BJ (cell line): Measurements from ENCODE around the gene TGDS. TPM values are rescaled to one million over a fixed set of nuclear protein-coding genes. Genes with fewer than 3 reads are reported as not detected.

Experiments
- CTCF ChIA-PET: fragments of 350-600 bp; formaldehyde crosslinking; extraction: SDS; loops from one replicate; lab custom pipeline; 2021; ENCODE audit warnings: antibody characterized with exemption, inconsistent platforms; lab: Yijun Ruan, JAX
- POLR2A ChIA-PET: fragments of 300-600 bp; sonication (Branson Sonifier 250); formaldehyde crosslinking; extraction: SDS; loops from one replicate; lab custom pipeline; 2021; ENCODE audit warnings: antibody characterized with exemption; lab: Charles Lee
- DNase-seq: peaks from one replicate; pipeline ENCODE4 v3.0.0-alpha.2; 2011; ENCODE audit warnings: low read depth
- H3K27me3 ChIP-seq: 2 replicates; pipeline ENCODE4 v1.6.0; 2011; ENCODE audit warnings: low read length; ENCODE audit not compliant: control insufficient read depth, insufficient read depth
- H3K36me3 ChIP-seq: 2 replicates; pipeline ENCODE4 v1.5.1; 2011; ENCODE audit warnings: low read length; ENCODE audit not compliant: control insufficient read depth, insufficient read depth
- H3K4me3 ChIP-seq: 2 replicates; pipeline ENCODE4 v1.5.1; 2011; ENCODE audit warnings: low read depth, mild to moderate bottlenecking, control low read depth, low read length
- polyA plus RNA-seq: library from polyadenylated mRNA; depleted of rRNA; stranded (reverse); fragments of >200 nt; gene quantifications from 2 replicates; pipeline ENCODE4 v1.2.3, GENCODE V29; 2011
- TF ChIP-seq, protein P1 (sequence below): IDR thresholded peaks from 2 replicates; pipeline ENCODE4 v1.5.1; 2011; ENCODE audit warnings: low read depth, mild to moderate bottlenecking, control low read depth, inconsistent platforms, low read length, moderate library complexity; ENCODE audit not compliant: insufficient read depth

Gene TGDS
- polyA plus RNA-seq, 1 experiment: 5.9 TPM

DNA sequence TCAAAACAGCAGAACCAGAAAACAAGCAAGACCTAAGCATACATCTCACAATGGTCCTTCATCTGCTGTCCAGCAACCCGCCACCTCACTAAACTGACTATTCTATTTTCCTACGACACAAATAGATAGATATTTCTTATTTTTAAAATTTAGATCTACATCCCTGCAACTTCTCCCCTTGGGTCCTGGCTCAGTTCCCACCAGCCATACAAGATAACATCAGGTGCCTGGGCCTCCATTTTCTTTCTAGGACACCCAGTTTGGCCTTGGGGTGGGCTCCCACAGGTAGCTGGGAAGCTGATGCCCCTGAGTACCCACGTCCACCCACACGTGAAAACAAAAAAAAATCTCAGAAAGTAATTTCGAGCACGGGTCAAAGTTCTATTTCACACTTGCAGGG lies 47.6 kb downstream of the TGDS start:
- Histone ChIP-seq H3K36me3 (no peaks in the 10 kb centered on the region), H3K27me3 (no peaks in the 10 kb centered on the region), H3K4me3 (peak overlapping the region; percentile 72)
- TF ChIP-seq, protein P1, sequence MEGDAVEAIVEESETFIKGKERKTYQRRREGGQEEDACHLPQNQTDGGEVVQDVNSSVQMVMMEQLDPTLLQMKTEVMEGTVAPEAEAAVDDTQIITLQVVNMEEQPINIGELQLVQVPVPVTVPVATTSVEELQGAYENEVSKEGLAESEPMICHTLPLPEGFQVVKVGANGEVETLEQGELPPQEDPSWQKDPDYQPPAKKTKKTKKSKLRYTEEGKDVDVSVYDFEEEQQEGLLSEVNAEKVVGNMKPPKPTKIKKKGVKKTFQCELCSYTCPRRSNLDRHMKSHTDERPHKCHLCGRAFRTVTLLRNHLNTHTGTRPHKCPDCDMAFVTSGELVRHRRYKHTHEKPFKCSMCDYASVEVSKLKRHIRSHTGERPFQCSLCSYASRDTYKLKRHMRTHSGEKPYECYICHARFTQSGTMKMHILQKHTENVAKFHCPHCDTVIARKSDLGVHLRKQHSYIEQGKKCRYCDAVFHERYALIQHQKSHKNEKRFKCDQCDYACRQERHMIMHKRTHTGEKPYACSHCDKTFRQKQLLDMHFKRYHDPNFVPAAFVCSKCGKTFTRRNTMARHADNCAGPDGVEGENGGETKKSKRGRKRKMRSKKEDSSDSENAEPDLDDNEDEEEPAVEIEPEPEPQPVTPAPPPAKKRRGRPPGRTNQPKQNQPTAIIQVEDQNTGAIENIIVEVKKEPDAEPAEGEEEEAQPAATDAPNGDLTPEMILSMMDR: no peak
- CTCF ChIA-PET: no interaction called here
- no peak for DNase-seq
- POLR2A ChIA-PET: no interaction called here

DNA sequence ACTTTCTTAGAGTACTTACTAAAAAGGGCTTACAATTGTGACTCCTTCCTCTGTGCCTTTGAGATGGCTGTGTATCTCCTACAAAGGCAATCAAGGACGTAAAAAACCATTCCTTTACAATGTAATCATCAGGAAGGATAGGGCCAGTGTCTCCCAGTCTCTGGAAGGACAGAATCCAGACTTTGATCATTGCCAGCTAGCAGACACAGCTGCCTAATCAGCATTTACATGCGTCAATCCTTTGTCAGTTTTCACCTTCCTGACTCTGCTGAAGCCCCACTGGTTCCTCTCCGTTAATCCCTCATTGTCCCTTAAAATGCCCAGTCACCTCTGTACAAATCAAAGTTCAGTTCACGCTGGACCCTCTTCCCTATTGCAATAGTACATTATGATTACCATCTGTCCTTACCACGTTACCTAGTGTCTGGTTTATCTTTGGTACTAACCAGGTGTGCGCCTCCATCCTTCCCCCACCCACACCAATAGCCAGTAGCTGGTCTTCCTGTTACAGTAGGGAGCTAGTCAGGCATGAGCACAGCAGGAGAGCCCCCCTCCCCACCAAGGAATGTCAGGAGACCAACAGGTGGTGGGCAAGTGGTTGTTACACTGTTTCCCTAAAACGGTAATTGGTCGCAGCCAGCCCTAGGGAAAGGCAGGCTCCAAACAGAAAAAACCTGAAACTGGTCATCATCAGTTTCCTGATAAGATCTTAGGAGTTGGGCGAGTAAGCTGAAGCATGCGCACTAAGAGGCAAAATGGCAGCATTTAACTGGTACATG lies 49.7 kb downstream of the TGDS start:
- TF ChIP-seq, protein P1: no peak
- POLR2A ChIA-PET: no interaction called here
- Histone ChIP-seq H3K27me3 (no peaks in the 10 kb centered on the region), H3K4me3 (no peak overlapping the region), H3K36me3 (no peaks in the 10 kb centered on the region)
- CTCF ChIA-PET: no interaction called here
- DNase-seq: no peak

DNA sequence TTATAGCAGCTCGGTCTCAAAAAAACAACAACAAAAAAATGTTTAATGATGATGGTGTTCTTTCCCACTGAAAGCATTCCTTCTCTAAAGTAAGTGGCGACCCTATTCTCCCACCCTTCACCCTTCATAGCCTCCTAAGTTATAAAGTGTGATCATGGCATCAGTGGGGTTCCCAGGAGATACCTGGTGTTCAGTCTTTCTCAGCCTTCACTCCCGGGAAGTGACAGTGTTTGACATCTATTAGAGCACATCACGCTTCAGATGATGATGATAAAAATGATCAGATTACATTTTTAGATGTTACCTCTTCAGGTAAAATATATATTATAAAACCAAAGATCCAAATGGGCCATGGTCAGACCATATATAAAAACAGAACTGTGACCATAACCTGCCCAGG lies 51.0 kb downstream of the TGDS start:
- no peaks in the 10 kb centered on the region for H3K36me3 ChIP-seq
- TF ChIP-seq, protein P1: no peak
- no peak overlapping the region for H3K4me3 ChIP-seq
- ChIA-PET POLR2A (no interaction called here), CTCF (no interaction called here)
- H3K27me3 ChIP-seq: no peaks in the 10 kb centered on the region
- DNase-seq: no peak

DNA sequence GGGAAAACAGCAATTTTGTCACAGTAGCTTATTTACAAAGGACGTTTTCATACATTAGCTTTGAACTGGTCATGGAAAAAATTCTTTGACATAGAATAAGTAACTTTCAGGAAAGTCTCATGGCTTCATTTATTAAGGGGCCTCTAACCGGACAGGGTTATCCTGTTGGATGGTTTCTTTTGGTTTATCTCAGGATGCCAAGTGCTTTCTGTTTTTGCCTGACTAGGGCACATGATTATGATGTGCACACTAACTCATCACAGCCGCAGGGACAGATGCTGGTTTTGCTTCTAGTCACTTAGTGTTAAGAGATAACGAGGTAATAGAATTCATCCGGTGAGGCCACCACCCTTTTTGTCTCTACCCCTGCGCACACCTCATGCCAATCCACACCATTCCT lies 53.0 kb downstream of the TGDS start:
- Histone ChIP-seq H3K4me3 (no peak overlapping the region), H3K36me3 (no peaks in the 10 kb centered on the region), H3K27me3 (no peaks in the 10 kb centered on the region)
- TF ChIP-seq, protein P1: no peak
- ChIA-PET CTCF (no interaction called here), POLR2A (no interaction called here)
- no peak for DNase-seq

DNA sequence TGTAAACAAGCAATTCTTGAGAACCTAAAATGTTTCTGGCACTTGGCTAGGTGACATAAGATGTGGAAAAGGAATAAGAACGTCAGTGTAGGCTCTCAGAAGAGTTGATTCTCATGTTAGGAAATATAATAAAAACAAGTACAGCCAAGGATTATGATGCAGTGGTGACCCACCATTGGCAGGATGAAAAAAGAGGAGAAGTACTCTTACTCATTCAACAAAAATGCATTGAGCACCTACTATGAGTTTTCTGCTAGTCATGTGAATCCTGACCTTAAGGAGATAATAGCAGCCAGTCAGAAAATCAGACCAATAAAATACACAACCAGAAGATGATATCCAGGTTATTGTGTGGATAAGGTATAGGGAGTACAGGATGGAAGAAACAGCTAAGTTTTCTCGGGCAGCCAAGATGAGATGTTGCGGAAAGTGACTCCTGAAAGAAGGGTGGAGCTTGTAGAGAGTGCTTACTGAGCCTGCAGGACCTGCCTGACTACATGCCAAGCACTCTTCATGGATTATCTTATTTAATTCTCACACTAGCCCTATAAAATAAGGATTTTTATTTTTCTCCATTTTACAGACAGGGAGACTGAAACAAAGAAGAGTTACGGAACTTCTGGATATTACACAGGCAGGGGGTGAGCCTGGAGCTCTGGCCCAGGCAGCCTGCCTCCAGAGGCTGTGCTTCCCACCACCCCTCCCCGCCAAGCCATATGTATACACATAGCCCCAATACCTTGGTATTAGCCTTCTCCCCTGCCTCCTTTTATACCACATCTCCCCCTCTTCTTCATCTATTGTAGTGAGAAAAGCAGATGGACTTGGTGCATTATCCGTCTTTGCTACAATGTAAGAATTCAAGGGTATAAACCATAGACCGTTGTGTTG lies 58.0 kb downstream of the TGDS start:
- DNase-seq: no peak
- Histone ChIP-seq H3K4me3 (no peak overlapping the region), H3K36me3 (no peaks in the 10 kb centered on the region), H3K27me3 (no peaks in the 10 kb centered on the region; the same call in 1 of the 2 replicates)
- TF ChIP-seq, protein P1: no peak
- ChIA-PET POLR2A (no interaction called here), CTCF (no interaction called here)
